Measurements from ENCODE around the gene CD4. TPM values are rescaled to one million over a fixed set of nuclear protein-coding genes. Genes with fewer than 3 reads are reported as not detected.

The CD4 gene
- total and polyA plus RNA-seq, 2 donors (not counting 3 experiments of a cell fraction or from before 2014, with no cell fraction given), result not detected

- no peak overlapping the region for H3K9ac ChIP-seq (replicated peaks; ENCODE audit: extremely low read depth, insufficient read depth, low read length)
- H3K9me3 ChIP-seq (replicated peaks; ENCODE audit: control insufficient read depth, insufficient read depth, low read length), result no peaks in the 10 kb centered on the region
- CTCF ChIA-PET, result interaction anchor here (0.9 to 2.7 kb wide), 6 partner anchors 8 to 47 kb away, joined by 3 to 11 read pairs (median 5); partner anchors contain the start of genes GPR162 and PTMS
- no peak overlapping the region for H3K27ac ChIP-seq (ENCODE audit: insufficient read depth, low read depth, low read length)
- TF ChIP-seq FOS (IDR thresholded peaks at IDR 0.05; ENCODE audit: borderline replicate concordance, insufficient read depth, low read length), result no peak
- no peak for TF ChIP-seq CTCF (IDR thresholded peaks at IDR 0.05; ENCODE audit: extremely low read depth in 1 of 2, insufficient read depth in 1 of 2, low read depth in 1 of 2, low read length in 2 of 2)
- no peak for TF ChIP-seq POLR2A (IDR thresholded peaks at IDR 0.05; ENCODE audit: low read depth, low read length)
- TF ChIP-seq EZH2 (IDR thresholded peaks at IDR 0.05; ENCODE audit: borderline replicate concordance, low read depth, low read length, severe bottlenecking), result no peak
- TF ChIP-seq GATA2 (IDR thresholded peaks at IDR 0.05; ENCODE audit: insufficient read depth, insufficient read length, low read depth, low read length), result no peak
- TF ChIP-seq POLR2AphosphoS5 (IDR thresholded peaks at IDR 0.05; ENCODE audit: insufficient read depth, low read depth, low read length), result no peak
- no peak for TF ChIP-seq MAX (IDR thresholded peaks at IDR 0.05; ENCODE audit: insufficient read depth, insufficient read length)
- no peak for TF ChIP-seq MYC (IDR thresholded peaks at IDR 0.05; ENCODE audit: low read depth, low read length)
- TF ChIP-seq JUN (IDR thresholded peaks at IDR 0.05; ENCODE audit: borderline replicate concordance, insufficient read depth, insufficient read length, low read depth), result no peak
- H3K9me1 ChIP-seq (replicated peaks; ENCODE audit: control insufficient read depth, extremely low read depth, insufficient read depth, low read length), result no peaks in the 10 kb centered on the region
- FAIRE-seq (no peak), DNase-seq (ENCODE audit: low read depth, low spot score) (no peak)
- H3K36me3 ChIP-seq (ENCODE audit: control insufficient read depth in 2 of 2, extremely low read depth in 1 of 2, insufficient read depth in 2 of 2, low read length in 2 of 2), result no peaks in the 10 kb centered on the region
- no TSS peak for BruUV-seq (replicated peaks)
- POLR2A ChIA-PET, result no interaction called here
- H4K20me1 ChIP-seq (replicated peaks; ENCODE audit: control insufficient read depth, extremely low read depth, insufficient read depth, low read length), result no peaks in the 10 kb centered on the region
- peaks cover 0 to 11% of the 10 kb centered on the region in 2 experiments for H3K27me3 ChIP-seq (ENCODE audit: control insufficient read depth in 2 of 2, insufficient read depth in 2 of 2, low read length in 2 of 2)
- no peak overlapping the region for H3K4me2 ChIP-seq (ENCODE audit: insufficient read depth, low read length)
- H2AFZ ChIP-seq (ENCODE audit: low read depth, low read length), result no peak overlapping the region
- H3K4me1 ChIP-seq (ENCODE audit: control insufficient read depth, extremely low read depth, insufficient read depth, low read length), result no peaks in the 10 kb centered on the region
- H3K4me3 ChIP-seq (replicated peaks in 1 of 3; ENCODE audit: insufficient read depth in 1 of 3, low read depth in 1 of 3, low read length in 3 of 3), result no peak overlapping the region
- H3K79me2 ChIP-seq (ENCODE audit: control insufficient read depth, insufficient read depth, low read length), result no peaks in the 10 kb centered on the region
- intact Hi-C loops (cut with micrococcal nuclease) (no loop called here), dilution Hi-C loops (cut with MboI; ENCODE audit: extremely low pct_ligation_motif_present, low sequenced_read_pairs) (no loop called here)
These were observed 24.0 kb downstream of the CD4 start for GRCh38 chr12:6813363-6813762.
